Hepatocyte (in vitro differentiated cells): Measurements from ENCODE around the gene SLC45A3.

Experiments used
- EZH2 ChIP-seq: fragments of 200-600 bp; sonication (generic); IDR thresholded peaks from 2 replicates; pipeline ENCODE4 v1.6.1; 2016; ENCODE audit warnings: antibody characterized with exemption, mild to moderate bottlenecking, borderline replicate concordance
- EZH2phosphoT487 ChIP-seq: fragments of 200-600 bp; sonication (generic); IDR thresholded peaks from one replicate; pipeline ENCODE4 v1.6.1; 2018; ENCODE audit warnings: antibody characterized with exemption, mild to moderate bottlenecking, low read depth, moderate library complexity; ENCODE audit not compliant: unreplicated experiment, severe bottlenecking
- TF ChIP-seq, protein P1 (sequence below): fragments of 200-600 bp; sonication (generic); IDR thresholded peaks from 2 replicates; pipeline ENCODE4 v1.5.1; 2016; ENCODE audit warnings: antibody characterized with exemption, mild to moderate bottlenecking; ENCODE audit not compliant: poor library complexity

DNA sequence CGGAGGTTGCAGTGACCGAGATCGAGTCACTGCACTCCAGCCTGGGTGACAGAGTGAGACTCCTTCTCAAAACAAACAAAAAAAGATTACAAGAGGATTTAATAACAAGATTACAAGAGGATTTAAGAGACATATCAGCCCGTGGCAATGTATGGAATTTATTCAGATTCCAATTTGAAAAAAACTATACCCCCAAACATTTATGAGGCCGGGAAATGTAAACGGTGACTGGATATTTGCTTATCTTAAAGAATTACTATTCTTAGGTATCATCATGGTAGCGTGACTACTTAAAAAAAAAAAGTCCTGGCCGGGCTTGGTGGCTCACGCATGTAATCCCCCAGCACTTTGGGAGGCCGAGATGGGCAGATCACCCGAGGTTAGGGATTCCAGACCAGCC, 27.3 kb downstream of the SLC45A3 start:
- TF ChIP-seq, protein P1, sequence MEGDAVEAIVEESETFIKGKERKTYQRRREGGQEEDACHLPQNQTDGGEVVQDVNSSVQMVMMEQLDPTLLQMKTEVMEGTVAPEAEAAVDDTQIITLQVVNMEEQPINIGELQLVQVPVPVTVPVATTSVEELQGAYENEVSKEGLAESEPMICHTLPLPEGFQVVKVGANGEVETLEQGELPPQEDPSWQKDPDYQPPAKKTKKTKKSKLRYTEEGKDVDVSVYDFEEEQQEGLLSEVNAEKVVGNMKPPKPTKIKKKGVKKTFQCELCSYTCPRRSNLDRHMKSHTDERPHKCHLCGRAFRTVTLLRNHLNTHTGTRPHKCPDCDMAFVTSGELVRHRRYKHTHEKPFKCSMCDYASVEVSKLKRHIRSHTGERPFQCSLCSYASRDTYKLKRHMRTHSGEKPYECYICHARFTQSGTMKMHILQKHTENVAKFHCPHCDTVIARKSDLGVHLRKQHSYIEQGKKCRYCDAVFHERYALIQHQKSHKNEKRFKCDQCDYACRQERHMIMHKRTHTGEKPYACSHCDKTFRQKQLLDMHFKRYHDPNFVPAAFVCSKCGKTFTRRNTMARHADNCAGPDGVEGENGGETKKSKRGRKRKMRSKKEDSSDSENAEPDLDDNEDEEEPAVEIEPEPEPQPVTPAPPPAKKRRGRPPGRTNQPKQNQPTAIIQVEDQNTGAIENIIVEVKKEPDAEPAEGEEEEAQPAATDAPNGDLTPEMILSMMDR, result no peak
- TF ChIP-seq EZH2, result no peak
- no peak for TF ChIP-seq EZH2phosphoT487
